Measurements from ENCODE around the gene OPCML. TPM values are rescaled to one million over a fixed set of nuclear protein-coding genes. Genes with fewer than 3 reads are reported as not detected.

OPCML gene
- total RNA-seq, 1 experiment from 2014 or later: 0.94 TPM

DNA sequence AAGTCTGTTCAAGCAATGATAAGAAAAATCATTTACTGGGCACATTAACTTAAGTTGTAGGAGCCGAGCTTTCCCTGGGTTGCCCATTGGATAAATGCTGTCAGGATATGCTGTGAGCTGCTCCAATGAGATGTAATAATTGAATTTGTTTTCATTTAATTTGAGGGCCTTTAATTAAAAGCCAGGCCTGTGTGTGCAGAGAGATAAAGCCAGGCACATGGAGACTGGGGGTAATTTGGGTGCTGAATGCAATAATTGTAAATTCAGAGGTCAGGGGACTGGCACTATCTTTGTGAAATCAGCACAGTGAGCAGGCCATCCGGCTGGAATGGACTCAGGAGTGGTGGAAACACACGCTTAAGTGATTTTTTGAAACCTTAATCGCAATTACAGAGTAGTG is 125.8 kb downstream of the OPCML start:
- Histone ChIP-seq H2AFZ (ENCODE audit: low read length) (no peak overlapping the region), H3T11ph (ENCODE audit: low read length) (no peak overlapping the region), H2BK12ac (ENCODE audit: insufficient read length, low read depth, low read length) (no peak overlapping the region), H3K79me2 (ENCODE audit: insufficient read depth, low read length) (no peaks in the 10 kb centered on the region), H3K14ac (ENCODE audit: insufficient read depth, low read length) (no peak overlapping the region), H3K4me2 (ENCODE audit: insufficient read depth, insufficient read length, low read length) (no peak overlapping the region), H4K5ac (ENCODE audit: insufficient read length, low read depth, low read length) (no peak overlapping the region), H3K9ac (ENCODE audit: extremely low read depth, insufficient read length, low read length) (no peak overlapping the region), H3K4me1 (ENCODE audit: insufficient read depth, low read length) (no peaks in the 10 kb centered on the region), H3K27me3 (ENCODE audit: insufficient read depth, low read length) (no peaks in the 10 kb centered on the region), H2BK5ac (ENCODE audit: insufficient read length, low read length) (no peak overlapping the region), H3K4ac (ENCODE audit: low read depth, low read length) (no peak overlapping the region), H3K56ac (ENCODE audit: insufficient read length, low read depth, low read length) (no peak overlapping the region), H3K23me2 (ENCODE audit: insufficient read length, low read depth, low read length, poor library complexity, severe bottlenecking) (no peaks in the 10 kb centered on the region), H4K20me1 (ENCODE audit: control insufficient read depth, insufficient read depth, insufficient read length) (no peaks in the 10 kb centered on the region), H3K9me3 (ENCODE audit: control insufficient read depth, low read depth, low read length) (no peaks in the 10 kb centered on the region), H2BK15ac (ENCODE audit: low read depth, low read length) (no peak overlapping the region), H3K27ac (ENCODE audit: insufficient read length, low read depth, low read length) (no peak overlapping the region), H3K18ac (ENCODE audit: insufficient read length, low read depth, low read length) (no peak overlapping the region), H4K8ac (replicated peaks; ENCODE audit: insufficient read length, low read depth, low read length) (no peak overlapping the region), H3K79me1 (ENCODE audit: insufficient read depth, low read depth, low read length, poor library complexity, severe bottlenecking) (no peaks in the 10 kb centered on the region), H2BK20ac (ENCODE audit: low read depth, low read length, poor library complexity, severe bottlenecking) (no peak overlapping the region), H3K23ac (ENCODE audit: insufficient read length, low read depth, low read length) (no peak overlapping the region), H4K91ac (ENCODE audit: insufficient read length, low read depth, low read length) (no peak overlapping the region), H2BK120ac (ENCODE audit: low read depth, low read length, poor library complexity, severe bottlenecking) (no peak overlapping the region), H2AK5ac (ENCODE audit: insufficient read length, low read length) (no peak overlapping the region)
- Mint-ChIP-seq H3K9me3 (no peaks in the 10 kb centered on the region), H3K36me3 (ENCODE audit: insufficient read depth in 1 of 3, low read depth in 3 of 3) (peaks cover 0 to 6% (median 1%) of the 10 kb centered on the region in 3 experiments; a peak in 2 of 7 replicates), H3K4me3 (no peak overlapping the region), H3K4me1 (peaks cover 5 to 8% of the 10 kb centered on the region in 2 experiments; a peak in 3 of 4 replicates), H3K27me3 (ENCODE audit: low read depth) (no peaks in the 10 kb centered on the region), H3K27ac (no peak overlapping the region)
- WGBS (ENCODE audit: extremely low coverage, insufficient read length, low lambda C conversion rate): no CpG with 5 or more reads among the region's 4 CpGs
- TF ChIP-seq, protein P1, sequence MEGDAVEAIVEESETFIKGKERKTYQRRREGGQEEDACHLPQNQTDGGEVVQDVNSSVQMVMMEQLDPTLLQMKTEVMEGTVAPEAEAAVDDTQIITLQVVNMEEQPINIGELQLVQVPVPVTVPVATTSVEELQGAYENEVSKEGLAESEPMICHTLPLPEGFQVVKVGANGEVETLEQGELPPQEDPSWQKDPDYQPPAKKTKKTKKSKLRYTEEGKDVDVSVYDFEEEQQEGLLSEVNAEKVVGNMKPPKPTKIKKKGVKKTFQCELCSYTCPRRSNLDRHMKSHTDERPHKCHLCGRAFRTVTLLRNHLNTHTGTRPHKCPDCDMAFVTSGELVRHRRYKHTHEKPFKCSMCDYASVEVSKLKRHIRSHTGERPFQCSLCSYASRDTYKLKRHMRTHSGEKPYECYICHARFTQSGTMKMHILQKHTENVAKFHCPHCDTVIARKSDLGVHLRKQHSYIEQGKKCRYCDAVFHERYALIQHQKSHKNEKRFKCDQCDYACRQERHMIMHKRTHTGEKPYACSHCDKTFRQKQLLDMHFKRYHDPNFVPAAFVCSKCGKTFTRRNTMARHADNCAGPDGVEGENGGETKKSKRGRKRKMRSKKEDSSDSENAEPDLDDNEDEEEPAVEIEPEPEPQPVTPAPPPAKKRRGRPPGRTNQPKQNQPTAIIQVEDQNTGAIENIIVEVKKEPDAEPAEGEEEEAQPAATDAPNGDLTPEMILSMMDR (conservative IDR thresholded peaks at IDR 0.05): no peak
- no peak for DNase-seq

Data from H9 (cell line).